ENCODE data around the gene WASL.
"Not testable (repeated sequence)": the region's sequence is repeated elsewhere in the genome, so short reads cannot be mapped to it uniquely, and the experiment has no call there.

The WASL gene

GRCh38 chr7:123658023-123658422 is 90.8 kb downstream of the WASL start:
- no peak for DNase-seq (ENCODE audit: low read depth in 3 of 3)

- DNase-seq (ENCODE audit: low read depth in 3 of 3) = no peak
Measured at GRCh38 chr7:123657304-123657685, 91.5 kb downstream of the WASL start.

GRCh38 chr7:123656544-123657303 is 92.1 kb downstream of the WASL start:
- no peak for DNase-seq (ENCODE audit: low read depth in 3 of 3)

GRCh38 chr7:123655614-123656013 is 93.2 kb downstream of the WASL start, which contains the start of gene LMOD2:
TSS of gene LMOD2 (plus strand) at chr7:123655866. CDS start at chr7:123655964, 98 bp downstream.
- no peak for DNase-seq (ENCODE audit: low read depth in 3 of 3)

- no peak for DNase-seq (ENCODE audit: low read depth in 3 of 3)
Measured at GRCh38 chr7:123653162-123653561, 95.6 kb downstream of the WASL start.

- DNase-seq (ENCODE audit: low read depth in 3 of 3) = no peak
Measured at GRCh38 chr7:123652406-123652805, 96.4 kb downstream of the WASL start.

- DNase-seq (ENCODE audit: low read depth in 3 of 3) = no peak
Measured at GRCh38 chr7:123650595-123650994, 98.2 kb downstream of the WASL start.

- DNase-seq (ENCODE audit: low read depth in 3 of 3) = no peak
Measured at GRCh38 chr7:123649964-123650363, 98.8 kb downstream of the WASL start.

GRCh38 chr7:123647106-123647730 is 101.6 kb downstream of the WASL start:
- no peak for DNase-seq (ENCODE audit: low read depth in 3 of 3)

GRCh38 chr7:123645516-123645915 is 103.3 kb downstream of the WASL start:
- DNase-seq (ENCODE audit: low read depth in 3 of 3) = no peak

GRCh38 chr7:123643495-123644441 is 105.0 kb downstream of the WASL start:
- DNase-seq (ENCODE audit: low read depth in 3 of 3) = no peak

- no peak for DNase-seq (ENCODE audit: low read depth in 3 of 3)
Measured at GRCh38 chr7:123641901-123642300, 106.9 kb downstream of the WASL start.

GRCh38 chr7:123640583-123640982 is 108.2 kb downstream of the WASL start:
- no peak for DNase-seq (ENCODE audit: low read depth in 3 of 3)

- DNase-seq (ENCODE audit: low read depth in 3 of 3) = no peak
Measured at GRCh38 chr7:123639631-123640030, 109.2 kb downstream of the WASL start.

- no peak for DNase-seq (ENCODE audit: low read depth in 3 of 3)
Measured at GRCh38 chr7:123637878-123638277, 110.9 kb downstream of the WASL start.

- DNase-seq (ENCODE audit: low read depth in 3 of 3) = no peak
Measured at GRCh38 chr7:123637203-123637602, 111.6 kb downstream of the WASL start.

- no peak for DNase-seq (ENCODE audit: low read depth in 3 of 3)
Measured at GRCh38 chr7:123635551-123636359, 113.0 kb downstream of the WASL start.

GRCh38 chr7:123634011-123634573 is 114.7 kb downstream of the WASL start:
- not testable (repeated sequence) for DNase-seq (ENCODE audit: low read depth in 3 of 3)

GRCh38 chr7:123633553-123633952 is 115.2 kb downstream of the WASL start:
- DNase-seq (ENCODE audit: low read depth in 3 of 3) = no peak

GRCh38 chr7:123632808-123633207 is 116.0 kb downstream of the WASL start:
- no peak for DNase-seq (ENCODE audit: low read depth in 3 of 3)

Data from stimulated activated CD4-positive, alpha-beta T cell treated with anti-CD3 and anti-CD28 coated beads, TNF-alpha, amount 100 ng/mL, for 4 hours (primary cell).